Epithelial cell of prostate (primary cell): Measurements from ENCODE around the gene RALGAPA2.

Experiments used
- DNase-seq: peaks from one replicate; pipeline ENCODE4 v3.0.0-alpha.2; 2011; ENCODE audit warnings: low read depth, low spot score
- H3K27ac ChIP-seq: fragments of 450-650 bp; 2 replicates; pipeline ENCODE4 v1.5.1; 2017; ENCODE audit warnings: mild to moderate bottlenecking

RALGAPA2 gene

GRCh38 chr20:20603339-20603990 lies 109.0 kb downstream of the RALGAPA2 start:
- peak; percentile 98 for DNase-seq
- H3K27ac ChIP-seq = peak overlapping the region; percentile 26

- DNase-seq = no peak
- no peak overlapping the region for H3K27ac ChIP-seq
Measured at GRCh38 chr20:20597966-20598365, 114.5 kb downstream of the RALGAPA2 start.

- no peak for DNase-seq
- no peak overlapping the region for H3K27ac ChIP-seq
Measured at GRCh38 chr20:20594171-20594530, 118.3 kb downstream of the RALGAPA2 start.

GRCh38 chr20:20593447-20594170 lies 118.8 kb downstream of the RALGAPA2 start:
- no peak overlapping the region for H3K27ac ChIP-seq
- no peak for DNase-seq

- H3K27ac ChIP-seq = no peak overlapping the region
- no peak for DNase-seq
Measured at GRCh38 chr20:20585146-20585545, 127.3 kb downstream of the RALGAPA2 start.

GRCh38 chr20:20582734-20583133 lies 129.7 kb downstream of the RALGAPA2 start:
- no peak overlapping the region for H3K27ac ChIP-seq
- no peak for DNase-seq

- no peak for DNase-seq
- no peak overlapping the region for H3K27ac ChIP-seq
Measured at GRCh38 chr20:20580139-20580538, 132.3 kb downstream of the RALGAPA2 start.

- H3K27ac ChIP-seq = no peak overlapping the region
- no peak for DNase-seq
Measured at GRCh38 chr20:20578838-20579237, 133.6 kb downstream of the RALGAPA2 start.

- no peak overlapping the region for H3K27ac ChIP-seq
- DNase-seq = no peak
Measured at GRCh38 chr20:20573797-20574196, 138.6 kb downstream of the RALGAPA2 start.

GRCh38 chr20:20571068-20571780 lies 141.2 kb downstream of the RALGAPA2 start:
- DNase-seq = no peak
- H3K27ac ChIP-seq = no peak overlapping the region

GRCh38 chr20:20568604-20569205 lies 143.7 kb downstream of the RALGAPA2 start:
- no peak for DNase-seq
- no peak overlapping the region for H3K27ac ChIP-seq

- DNase-seq = no peak
- no peak overlapping the region for H3K27ac ChIP-seq
Measured at GRCh38 chr20:20567712-20568111, 144.7 kb downstream of the RALGAPA2 start.

GRCh38 chr20:20566516-20566915 lies 145.9 kb downstream of the RALGAPA2 start:
- no peak overlapping the region for H3K27ac ChIP-seq
- no peak for DNase-seq

- H3K27ac ChIP-seq = no peak overlapping the region
- DNase-seq = no peak
Measured at GRCh38 chr20:20564279-20564678, 148.2 kb downstream of the RALGAPA2 start.

GRCh38 chr20:20562507-20562906 lies 149.9 kb downstream of the RALGAPA2 start:
- no peak overlapping the region for H3K27ac ChIP-seq

GRCh38 chr20:20561841-20562240 lies 150.6 kb downstream of the RALGAPA2 start:
- DNase-seq = no peak
- no peak overlapping the region for H3K27ac ChIP-seq

More at GRCh38 chr20:20562507-20562906, 149.9 kb downstream of the RALGAPA2 start:
- DNase-seq = no peak

GRCh38 chr20:20561172-20561571 lies 151.3 kb downstream of the RALGAPA2 start:
- no peak overlapping the region for H3K27ac ChIP-seq
- no peak for DNase-seq

GRCh38 chr20:20557406-20557805 lies 155.0 kb downstream of the RALGAPA2 start:
- H3K27ac ChIP-seq = no peak overlapping the region

GRCh38 chr20:20555838-20556237 lies 156.6 kb downstream of the RALGAPA2 start:
- no peak for DNase-seq
- no peak overlapping the region for H3K27ac ChIP-seq

More at GRCh38 chr20:20557406-20557805, 155.0 kb downstream of the RALGAPA2 start:
- no peak for DNase-seq

- no peak overlapping the region for H3K27ac ChIP-seq
- no peak for DNase-seq
Measured at GRCh38 chr20:20554951-20555350, 157.5 kb downstream of the RALGAPA2 start.

- no peak for DNase-seq
- no peak overlapping the region for H3K27ac ChIP-seq
Measured at GRCh38 chr20:20553541-20553940, 158.9 kb downstream of the RALGAPA2 start.
